HG03571 (cell line): ENCODE data around the gene PARP12.

Experiments
- ATAC-seq: cut with Tn5 transposase; IDR thresholded peaks from one replicate; pipeline ENCODE4 v1.9.1; 2021; ENCODE audit not compliant: unreplicated experiment

The PARP12 gene

GRCh38 chr7:140017034-140017433 is 45.7 kb downstream of the PARP12 start:
- no peak for ATAC-seq

- no peak for ATAC-seq
Measured at GRCh38 chr7:140016540-140016939, 46.2 kb downstream of the PARP12 start.

- no peak for ATAC-seq
Measured at GRCh38 chr7:140015471-140015970, 47.2 kb downstream of the PARP12 start.

GRCh38 chr7:140014123-140014522 is 48.6 kb downstream of the PARP12 start:
- ATAC-seq: no peak

GRCh38 chr7:140013676-140014075 is 49.1 kb downstream of the PARP12 start:
- no peak for ATAC-seq

- ATAC-seq: no peak
Measured at GRCh38 chr7:140010194-140010895, 52.4 kb downstream of the PARP12 start.

GRCh38 chr7:140009735-140010134 is 53.0 kb downstream of the PARP12 start:
- ATAC-seq: no peak

- no peak for ATAC-seq
Measured at GRCh38 chr7:140008755-140009610, 53.8 kb downstream of the PARP12 start.

GRCh38 chr7:140007051-140007690 is 55.6 kb downstream of the PARP12 start:
- ATAC-seq: no peak

GRCh38 chr7:140006600-140006999 is 56.2 kb downstream of the PARP12 start:
- no peak for ATAC-seq

- ATAC-seq: no peak
Measured at GRCh38 chr7:140005754-140006503, 56.8 kb downstream of the PARP12 start.

GRCh38 chr7:140005341-140005740 is 57.4 kb downstream of the PARP12 start:
- ATAC-seq: no peak

GRCh38 chr7:140004672-140005071 is 58.1 kb downstream of the PARP12 start:
- no peak for ATAC-seq

- no peak for ATAC-seq
Measured at GRCh38 chr7:140003913-140004382, 58.8 kb downstream of the PARP12 start.

- no peak for ATAC-seq
Measured at GRCh38 chr7:140000666-140001268, 62.0 kb downstream of the PARP12 start.

- no peak for ATAC-seq
Measured at GRCh38 chr7:139999516-139999915, 63.2 kb downstream of the PARP12 start.

GRCh38 chr7:139998572-139998971 is 64.2 kb downstream of the PARP12 start:
- ATAC-seq: no peak

GRCh38 chr7:139995017-139995915 is 67.5 kb downstream of the PARP12 start:
- no peak for ATAC-seq

GRCh38 chr7:139994356-139994755 is 68.4 kb downstream of the PARP12 start:
- no peak for ATAC-seq
